NCI-H460 (cell line): ENCODE data around the gene GTF2B. TPM values are rescaled to one million over a fixed set of nuclear protein-coding genes. Genes with fewer than 3 reads are reported as not detected.
A peak's percentile ranks its signal among the peaks of the same experiment; 100 is the strongest.
"Not testable (repeated sequence)": the region's sequence is repeated elsewhere in the genome, so short reads cannot be mapped to it uniquely, and the experiment has no call there.

Experiments used
- DNase-seq: peaks from one replicate; pipeline ENCODE4 v3.0.0-alpha.2; 2016; ENCODE audit warnings: low read depth; ENCODE audit errors: extremely low read depth
- total RNA-seq: library from RNA; depleted of rRNA; stranded (reverse); fragments of >200 nt; shearing (Covaris generic); gene quantifications from 2 replicates; pipeline ENCODE4 v1.2.3, GENCODE V29; 2014

The GTF2B gene
- total RNA-seq, 1 experiment from 2014 or later = 33.8 TPM

- no peak for DNase-seq
These were observed 2.6 kb downstream of the GTF2B start for GRCh38 chr1:88888750-88889149.

GRCh38 chr1:88885933-88886332 is 5.4 kb downstream of the GTF2B start:
- DNase-seq = no peak

- DNase-seq = no peak
These were observed 8.2 kb downstream of the GTF2B start for GRCh38 chr1:88883156-88883555.

- not testable (repeated sequence) for DNase-seq
These were observed 10.7 kb downstream of the GTF2B start for GRCh38 chr1:88880717-88881116.

- DNase-seq = no peak
These were observed 12.6 kb downstream of the GTF2B start for GRCh38 chr1:88878731-88879130.

- no peak for DNase-seq
These were observed 13.5 kb downstream of the GTF2B start for GRCh38 chr1:88877911-88878310.

GRCh38 chr1:88877382-88877825 is 14.0 kb downstream of the GTF2B start:
- DNase-seq = no peak

GRCh38 chr1:88876573-88877365 is 14.6 kb downstream of the GTF2B start:
- DNase-seq = no peak

- no peak for DNase-seq
These were observed 15.8 kb downstream of the GTF2B start for GRCh38 chr1:88875595-88875994.

- DNase-seq = peak; percentile 41
These were observed 17.5 kb downstream of the GTF2B start for GRCh38 chr1:88873737-88874349.

- DNase-seq = not testable (repeated sequence)
These were observed 21.7 kb downstream of the GTF2B start for GRCh38 chr1:88869644-88870043.

GRCh38 chr1:88867743-88868521 is 23.4 kb downstream of the GTF2B start:
- DNase-seq = no peak

- DNase-seq = no peak
These were observed 39.9 kb downstream of the GTF2B start for GRCh38 chr1:88851303-88852063.

- no peak for DNase-seq
These were observed 43.7 kb downstream of the GTF2B start for GRCh38 chr1:88847643-88848042.

GRCh38 chr1:88825721-88826120 is 65.6 kb downstream of the GTF2B start:
- no peak for DNase-seq

- DNase-seq = not testable (repeated sequence)
These were observed 71.7 kb downstream of the GTF2B start for GRCh38 chr1:88819642-88820041.

- no peak for DNase-seq
These were observed 77.9 kb downstream of the GTF2B start for GRCh38 chr1:88813471-88813870.

- DNase-seq = no peak
These were observed 79.0 kb downstream of the GTF2B start for GRCh38 chr1:88812366-88812765.

- no peak for DNase-seq
These were observed 87.9 kb downstream of the GTF2B start for GRCh38 chr1:88803444-88803843.

- DNase-seq = no peak
These were observed 88.4 kb downstream of the GTF2B start for GRCh38 chr1:88802950-88803349.
